Daoy (cell line): ENCODE results near the gene IL1RL1. TPM values are rescaled to one million over a fixed set of nuclear protein-coding genes. Genes with fewer than 3 reads are reported as not detected.

ENCODE experiments used
- DNase-seq: peaks from one replicate; pipeline ENCODE4 v3.0.0-alpha.2; 2015; ENCODE audit warnings: low read depth
- total RNA-seq: library from RNA; depleted of rRNA; stranded (reverse); fragments of >200 nt; shearing (Covaris generic); gene quantifications from 2 replicates; pipeline ENCODE4 v1.2.3, GENCODE V29; 2014; rRNA removed

Gene IL1RL1
- total RNA-seq, 1 experiment from 2014 or later, result not detected

DNA sequence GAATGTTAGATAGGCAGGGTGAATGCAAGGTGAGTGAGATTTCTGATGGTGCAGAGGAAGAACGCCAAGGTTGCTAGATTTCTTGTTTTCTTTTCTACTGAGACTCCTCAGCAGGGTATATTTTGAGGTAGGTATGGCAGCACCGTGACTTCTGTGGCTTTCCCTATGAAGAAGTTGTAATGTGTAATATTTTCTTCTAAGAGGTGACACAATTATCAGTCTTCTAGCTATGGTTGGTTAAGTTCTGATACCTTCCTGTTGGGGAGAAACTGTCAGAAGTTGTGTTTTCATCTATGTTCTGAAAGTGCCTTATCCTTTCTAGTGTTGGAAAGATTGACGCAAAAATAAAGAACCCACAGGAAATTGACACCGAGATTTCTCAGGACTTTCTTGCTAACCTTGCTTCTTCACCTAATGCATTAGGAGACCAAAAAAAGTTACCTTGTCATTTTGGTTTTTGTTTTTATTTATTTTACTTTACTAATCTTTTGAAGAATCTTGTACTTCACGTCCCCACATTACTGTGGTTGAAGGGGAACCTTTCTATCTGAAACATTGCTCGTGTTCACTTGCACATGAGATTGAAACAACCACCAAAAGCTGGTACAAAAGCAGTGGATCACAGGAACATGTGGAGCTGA, 56.1 kb downstream of the IL1RL1 start:
- no peak for DNase-seq

DNA sequence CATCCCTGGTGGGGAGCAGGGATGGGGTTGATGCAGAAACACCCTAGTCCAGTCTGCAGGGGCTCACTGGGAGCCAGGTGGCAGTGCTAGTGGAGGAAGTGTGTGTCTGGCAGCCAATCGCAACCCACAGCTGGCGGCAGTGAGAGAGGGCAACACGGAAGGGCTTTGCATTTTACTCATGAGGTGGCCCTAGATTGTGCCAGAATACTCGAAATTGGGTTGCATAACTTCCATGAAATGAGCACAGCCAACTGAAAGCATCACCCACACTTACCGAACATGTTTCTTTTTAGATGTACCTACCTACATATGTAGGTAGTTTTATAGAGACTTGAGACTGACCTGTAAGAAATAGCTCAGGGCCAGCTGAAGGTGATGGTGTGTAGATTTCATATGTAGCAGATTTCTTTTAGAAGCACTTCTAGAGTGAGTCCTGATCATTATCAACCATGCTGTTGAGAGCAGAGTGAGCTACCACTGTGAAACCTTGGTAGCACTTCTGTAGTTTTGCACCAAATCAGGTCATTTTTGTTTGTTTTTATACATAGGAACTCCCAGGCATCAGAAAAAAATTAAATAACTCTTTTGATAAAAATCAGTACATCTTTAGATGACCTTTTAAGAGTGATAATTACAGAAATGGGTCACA, 57.2 kb downstream of the IL1RL1 start:
- DNase-seq, result no peak

DNA sequence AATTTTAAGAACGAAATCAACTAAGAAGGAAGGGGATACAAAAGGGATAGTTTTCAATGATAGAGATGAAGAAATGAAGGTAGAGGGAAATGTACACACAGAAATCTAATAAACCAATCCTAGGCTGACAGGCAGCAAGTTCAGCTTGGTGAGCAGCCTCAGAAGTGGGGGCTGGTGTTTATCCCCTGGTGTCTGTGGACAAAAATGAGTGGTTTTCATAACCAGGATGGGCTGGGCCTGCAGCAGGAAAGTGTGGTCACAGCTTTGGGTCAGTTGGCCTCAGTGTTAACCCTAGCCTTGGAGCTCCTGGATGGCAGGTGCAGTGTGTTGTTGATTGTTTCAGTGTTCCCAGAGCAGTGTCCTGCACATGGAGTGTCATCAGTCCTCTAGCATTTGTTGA, 58.5 kb downstream of the IL1RL1 start:
- DNase-seq, result no peak

GRCh38 chr2:102376052-102376591, 64.8 kb downstream of the IL1RL1 start:
- DNase-seq, result no peak

GRCh38 chr2:102383722-102384121, 72.4 kb downstream of the IL1RL1 start:
- no peak for DNase-seq

DNA sequence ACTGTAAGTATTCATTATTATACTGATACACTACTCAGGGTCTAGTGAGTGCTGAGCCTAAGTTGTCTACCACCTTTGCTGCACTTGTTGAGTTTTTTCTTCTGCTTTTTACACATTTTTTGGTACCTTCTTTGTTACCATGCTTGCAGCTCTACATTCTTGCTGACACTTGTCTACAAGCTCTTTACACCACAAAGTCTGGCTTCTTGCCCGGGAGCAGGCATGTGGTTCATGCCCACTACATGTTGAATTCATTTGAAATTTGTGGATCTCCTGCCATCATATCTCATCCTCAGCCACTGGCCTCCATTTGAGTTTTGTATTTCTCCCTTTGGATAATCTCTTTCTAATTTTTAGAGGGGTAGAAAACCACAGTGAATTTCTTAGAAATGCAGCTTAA, 74.2 kb downstream of the IL1RL1 start:
- DNase-seq, result no peak

DNA sequence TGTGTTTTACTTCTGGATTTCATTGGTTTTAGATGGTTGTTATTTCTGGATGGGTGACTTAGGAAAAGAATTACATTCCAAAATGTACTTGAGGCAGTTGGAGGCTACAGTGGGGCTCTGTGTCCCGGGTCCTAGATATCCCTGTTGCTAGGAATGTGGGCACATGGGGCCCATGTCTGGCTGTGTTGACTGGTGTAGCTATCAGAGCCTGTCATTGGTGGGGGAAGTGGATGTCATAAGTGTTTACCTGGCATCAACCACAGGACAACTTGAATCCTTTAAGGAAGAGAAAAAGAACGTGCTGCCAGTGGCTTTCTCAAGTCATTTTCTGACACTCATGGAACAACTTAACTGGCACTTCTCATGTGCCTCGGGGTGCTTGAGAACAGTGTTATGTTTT, 74.6 kb downstream of the IL1RL1 start:
- no peak for DNase-seq

- no peak for DNase-seq
Observed at GRCh38 chr2:102386867-102387541, 75.6 kb downstream of the IL1RL1 start.

DNA sequence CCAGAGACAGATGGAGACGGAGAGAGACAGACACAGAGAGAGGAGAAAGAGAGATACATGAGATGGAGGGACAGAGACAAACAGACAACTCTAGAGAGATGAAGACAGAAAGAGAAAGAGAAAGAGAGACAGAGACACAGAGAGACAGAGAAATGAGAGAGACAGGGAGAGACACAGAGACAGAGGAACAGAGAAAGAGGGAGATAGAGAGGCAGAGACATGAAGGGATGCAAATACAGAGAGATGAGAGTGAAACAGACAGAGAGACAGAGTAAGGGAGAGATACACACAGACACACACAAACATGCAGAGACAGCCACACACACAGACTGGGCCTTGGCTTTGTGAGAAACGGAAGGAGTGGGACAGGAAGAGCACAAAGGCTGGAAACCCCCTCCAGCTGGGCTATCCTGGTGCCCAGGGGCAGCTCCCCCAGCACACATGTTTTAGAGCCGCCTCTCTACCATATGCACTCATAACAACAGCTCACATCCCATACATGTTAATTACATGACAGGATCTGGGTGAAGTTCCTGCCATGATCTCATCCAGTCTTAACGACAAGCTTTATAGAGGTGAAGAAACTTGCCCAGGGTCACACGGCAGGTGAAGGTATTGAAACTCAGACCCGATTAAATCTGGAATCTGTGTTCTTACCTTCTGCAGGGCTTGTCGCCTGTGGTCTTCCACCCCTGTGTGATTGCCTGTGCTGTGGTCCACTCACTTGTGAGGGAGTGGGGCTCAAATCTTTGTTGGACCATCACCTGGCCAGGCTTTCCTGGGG, 76.6 kb downstream of the IL1RL1 start:
- DNase-seq, result peak; percentile 8

DNA sequence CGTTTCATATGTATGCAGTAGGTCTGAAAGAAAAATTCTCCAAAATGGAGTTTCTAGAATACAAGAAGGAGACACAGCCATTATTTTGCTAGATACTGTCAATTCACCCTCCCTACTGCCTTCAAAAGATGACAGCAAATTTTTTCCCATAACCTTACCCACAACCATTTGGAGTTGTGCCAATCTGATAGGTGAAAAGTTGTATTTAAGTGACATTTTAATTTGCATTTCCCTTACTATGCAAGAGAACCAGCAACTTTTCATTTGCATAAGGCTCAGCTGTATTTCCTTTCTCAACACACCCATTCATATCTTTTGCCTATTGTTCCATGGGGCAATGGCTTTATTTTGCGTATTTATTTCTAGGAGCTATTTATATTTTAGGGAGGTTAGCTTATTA, 80.2 kb downstream of the IL1RL1 start:
- DNase-seq, result no peak

- no peak for DNase-seq
Observed at GRCh38 chr2:102392096-102392495, 80.7 kb downstream of the IL1RL1 start.

GRCh38 chr2:102392942-102393341, 81.6 kb downstream of the IL1RL1 start:
- DNase-seq, result no peak

- DNase-seq, result no peak
Observed at GRCh38 chr2:102396012-102396411, 84.6 kb downstream of the IL1RL1 start.

DNA sequence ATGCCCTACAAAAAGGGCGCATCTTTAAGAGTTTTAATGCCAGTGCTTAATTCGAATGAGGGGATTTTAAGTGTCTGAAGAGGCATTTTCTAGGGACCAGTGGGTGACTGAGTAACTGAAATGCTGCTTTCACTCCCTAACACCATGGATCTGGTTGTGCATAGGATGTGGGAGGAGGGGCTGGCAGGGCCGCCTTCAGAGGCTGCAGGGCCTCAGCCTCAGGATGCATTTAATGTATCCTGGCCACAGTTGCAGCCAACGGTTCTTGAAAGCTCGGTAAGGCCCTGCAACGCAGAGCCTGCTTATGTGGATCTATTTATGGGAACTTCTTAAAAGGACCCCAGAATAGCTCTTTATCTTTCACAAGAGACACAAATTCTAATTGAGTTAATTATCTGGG, 85.8 kb downstream of the IL1RL1 start:
- no peak for DNase-seq

GRCh38 chr2:102399499-102400141, 88.3 kb downstream of the IL1RL1 start:
- DNase-seq, result no peak

DNA sequence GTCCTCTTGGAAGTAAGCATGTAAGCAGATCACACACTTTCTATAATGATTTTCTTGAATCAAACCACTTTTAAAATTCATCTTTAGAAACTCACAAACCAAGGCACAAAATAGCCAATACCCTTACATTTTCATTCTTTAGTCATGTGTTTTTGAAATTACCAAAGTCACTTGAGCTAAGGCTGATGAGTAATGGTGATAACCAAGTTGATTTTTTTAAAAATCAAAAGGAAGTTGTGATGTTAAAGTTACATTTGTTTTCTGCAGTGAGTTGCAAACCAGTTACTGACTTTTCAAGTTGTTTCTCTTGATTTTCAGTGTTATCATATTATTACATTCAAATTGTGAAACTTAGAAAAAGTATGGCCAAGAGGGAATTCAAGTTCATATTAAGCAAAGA, 90.1 kb downstream of the IL1RL1 start:
- DNase-seq, result no peak

Other genes starting within 250 kb of the IL1RL1 start
- gene IL1R1, start 168.8 kb upstream of the IL1RL1 start, total RNA-seq, result 1.1 and 3.2 TPM in 2 replicates
- gene IL1RL2, start 124.5 kb upstream of the IL1RL1 start, total RNA-seq, result not detected in 2 replicates
- gene IL18R1, start 44.2 kb downstream of the IL1RL1 start, total RNA-seq, result 4.6 and 7.0 TPM in 2 replicates
- gene IL18RAP, start 111.6 kb downstream of the IL1RL1 start, total RNA-seq, result 0.12 TPM in 1 of 2 replicates, not detected in the other
- gene SLC9A4, start 161.7 kb downstream of the IL1RL1 start, total RNA-seq, result not detected in 2 replicates